GM19240 (cell line): Measurements from ENCODE around the gene GADD45GIP1.

Source experiments
- DNase-seq: peaks from one replicate; pipeline ENCODE4 v3.0.0; 2011; ENCODE audit warnings: low spot score; ENCODE audit not compliant: insufficient read length

The GADD45GIP1 gene

GRCh38 chr19:12913851-12914690, 43.0 kb downstream of the GADD45GIP1 start:
- no peak for DNase-seq

GRCh38 chr19:12913011-12913561, 43.9 kb downstream of the GADD45GIP1 start:
- DNase-seq = no peak

- no peak for DNase-seq
Measured at GRCh38 chr19:12912571-12912970, 44.5 kb downstream of the GADD45GIP1 start.

GRCh38 chr19:12907166-12907565, 49.9 kb downstream of the GADD45GIP1 start:
- DNase-seq = no peak
